A673 (cell line): ENCODE measurements around the gene ZNF641.

ENCODE experiments used
- CTCF ChIP-seq: fragments of 300-800, 200-600 bp; sonication (generic); conservative IDR thresholded peaks from 2 replicates; pipeline ENCODE4 v1.5.1; 2017; ENCODE audit warnings: low read depth, mild to moderate bottlenecking, antibody characterized with exemption, low read length, moderate library complexity, mixed read lengths
- EZH2 ChIP-seq: fragments of 200-600 bp; sonication (generic); IDR thresholded peaks from 2 replicates; pipeline ENCODE4 v1.6.1; 2017; ENCODE audit warnings: borderline replicate concordance, low read depth, mild to moderate bottlenecking, mixed read lengths, antibody characterized with exemption, low read length; ENCODE audit not compliant: poor library complexity, severe bottlenecking

GRCh38 chr12:48316491-48316890 is 34.2 kb downstream of the ZNF641 start:
- TF ChIP-seq CTCF = no peak
- TF ChIP-seq EZH2 = no peak
